NCI-H2107 (cell line): ENCODE data around the gene FAM156B.
"Not testable (repeated sequence)": the region's sequence is repeated elsewhere in the genome, so short reads cannot be mapped to it uniquely, and the experiment has no call there.

ENCODE experiments used
- DNase-seq: peaks from one replicate; lab custom pipeline; 2025; lab: John Stamatoyannopoulos, UW

FAM156B gene

GRCh38 chrX:52896855-52897709 lies at the start of gene FAM156B:
Gene FAM156B, plus strand, starts transcription at chrX:52897330. Its CDS starts 9,896 bp downstream, at chrX:52907226.
- not testable (repeated sequence) for DNase-seq

- no peak for DNase-seq
These were observed 44.8 kb upstream of the FAM156B start for GRCh38 chrX:52852110-52852860.

- DNase-seq = not testable (repeated sequence)
These were observed 40.1 kb upstream of the FAM156B start for GRCh38 chrX:52856991-52857525.

GRCh38 chrX:52865343-52865998 lies 31.7 kb upstream of the FAM156B start:
- DNase-seq = no peak

- no peak for DNase-seq
These were observed 29.4 kb upstream of the FAM156B start, which contains the start of gene XAGE3 for GRCh38 chrX:52867610-52868348. Gene XAGE3, minus strand, starts transcription at chrX:52868083. Its CDS starts 950 bp downstream, at chrX:52867133.

GRCh38 chrX:52870046-52870445 lies 27.1 kb upstream of the FAM156B start:
- DNase-seq = no peak

- not testable (repeated sequence) for DNase-seq
These were observed 23.3 kb upstream of the FAM156B start for GRCh38 chrX:52873825-52874224.

- DNase-seq = no peak
These were observed 22.5 kb upstream of the FAM156B start for GRCh38 chrX:52874661-52875060.

GRCh38 chrX:52875436-52875835 lies 21.7 kb upstream of the FAM156B start:
- not testable (repeated sequence) for DNase-seq

- DNase-seq = not testable (repeated sequence)
These were observed 20.7 kb upstream of the FAM156B start for GRCh38 chrX:52876386-52876785.

- not testable (repeated sequence) for DNase-seq
These were observed 9.7 kb upstream of the FAM156B start for GRCh38 chrX:52887459-52887858.

- DNase-seq = not testable (repeated sequence)
These were observed 9.0 kb upstream of the FAM156B start for GRCh38 chrX:52888090-52888489.

GRCh38 chrX:52896438-52896837 lies 692 bp upstream of the FAM156B start:
- DNase-seq = not testable (repeated sequence)

- not testable (repeated sequence) for DNase-seq
These were observed 8.4 kb downstream of the FAM156B start for GRCh38 chrX:52905531-52905930.

- not testable (repeated sequence) for DNase-seq
These were observed 8.9 kb downstream of the FAM156B start for GRCh38 chrX:52906072-52906471.

GRCh38 chrX:52907137-52907536 lies 10.0 kb downstream of the FAM156B start:
- DNase-seq = not testable (repeated sequence)

GRCh38 chrX:52907900-52908299 lies 10.8 kb downstream of the FAM156B start:
- DNase-seq = not testable (repeated sequence)

GRCh38 chrX:52909313-52909969 lies 12.3 kb downstream of the FAM156B start:
- DNase-seq = not testable (repeated sequence)

- not testable (repeated sequence) for DNase-seq
These were observed 16.6 kb downstream of the FAM156B start for GRCh38 chrX:52913681-52914080.

- DNase-seq = not testable (repeated sequence)
These were observed 17.6 kb downstream of the FAM156B start for GRCh38 chrX:52914704-52915103.
